Dermis microvascular lymphatic vessel endothelial cell (primary cell): ENCODE measurements around the gene ALKBH1. TPM values are rescaled to one million over a fixed set of nuclear protein-coding genes. Genes with fewer than 3 reads are reported as not detected.

ENCODE experiments used
- DNase-seq, 2 donors: peaks; one replicate each; pipeline versions ENCODE4 v3.0.0 to v3.0.0-alpha.2; 2010; ENCODE audit warnings: low read depth in 2 of 2
- total RNA-seq: library from RNA; depleted of rRNA; stranded (reverse); fragments of >200 nt; gene quantifications from 2 replicates; pipeline ENCODE4 v1.2.1, GENCODE V29; 2014

The ALKBH1 gene
- total RNA-seq, 1 donor from 2014 or later, result 6.9 TPM

- no peak for DNase-seq
Observed at GRCh38 chr14:77623201-77623600, 84.6 kb downstream of the ALKBH1 start.

Other genes starting within 250 kb of the ALKBH1 start
- 69.7 and 73.0 TPM in 2 replicates for gene AHSA1, start 249.9 kb downstream of the ALKBH1 start, total RNA-seq
- gene ISM2, start 209.2 kb downstream of the ALKBH1 start, total RNA-seq, result under 0.01 TPM in 2 replicates
- gene SPTLC2, start 91.4 kb downstream of the ALKBH1 start, total RNA-seq, result 60.2 and 68.7 TPM in 2 replicates
- 80.4 and 161 TPM in 2 replicates for gene SLIRP, start 80 bp upstream of the ALKBH1 start, total RNA-seq
- 37.2 and 37.5 TPM in 2 replicates for gene SNW1, start 53.1 kb upstream of the ALKBH1 start, total RNA-seq
- 2.2 and 3.4 TPM in 2 replicates for gene ADCK1, start 92.1 kb upstream of the ALKBH1 start, total RNA-seq